GM10266 (cell line): Measurements from ENCODE around the gene MIPEP.
"Not testable (repeated sequence)": the region's sequence is repeated elsewhere in the genome, so short reads cannot be mapped to it uniquely, and the experiment has no call there.

ENCODE experiments used
- DNase-seq: peaks from one replicate; pipeline ENCODE4 v3.0.0; 2012; ENCODE audit errors: extremely low spot score
- TF ChIP-seq, protein P1 (sequence below): IDR thresholded peaks from 2 replicates; pipeline ENCODE4 v1.5.1; 2012; ENCODE audit warnings: mild to moderate bottlenecking, low read depth; ENCODE audit not compliant: control insufficient read depth, insufficient read depth; ENCODE audit errors: missing control alignments

Gene MIPEP

DNA sequence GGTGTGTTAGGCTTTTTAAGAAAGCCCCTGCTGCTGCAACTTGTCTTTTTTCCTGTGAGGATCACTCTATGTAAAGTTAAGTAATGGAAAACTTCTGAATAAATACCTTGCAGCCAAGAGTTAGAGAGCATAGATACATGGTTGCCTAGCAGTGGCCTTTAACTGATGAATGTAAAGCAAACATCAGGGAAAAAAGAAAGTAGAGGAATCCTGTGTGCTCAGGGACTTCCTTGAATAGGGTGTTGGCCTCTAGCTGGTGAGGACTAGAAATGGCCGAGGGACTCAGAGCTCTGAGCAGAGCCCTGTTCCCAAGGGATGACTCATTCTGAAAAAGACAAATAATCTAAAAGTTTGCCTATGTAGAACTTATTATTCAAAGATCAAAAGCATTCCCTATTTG is 135.7 kb downstream of the MIPEP start:
- TF ChIP-seq, protein P1, sequence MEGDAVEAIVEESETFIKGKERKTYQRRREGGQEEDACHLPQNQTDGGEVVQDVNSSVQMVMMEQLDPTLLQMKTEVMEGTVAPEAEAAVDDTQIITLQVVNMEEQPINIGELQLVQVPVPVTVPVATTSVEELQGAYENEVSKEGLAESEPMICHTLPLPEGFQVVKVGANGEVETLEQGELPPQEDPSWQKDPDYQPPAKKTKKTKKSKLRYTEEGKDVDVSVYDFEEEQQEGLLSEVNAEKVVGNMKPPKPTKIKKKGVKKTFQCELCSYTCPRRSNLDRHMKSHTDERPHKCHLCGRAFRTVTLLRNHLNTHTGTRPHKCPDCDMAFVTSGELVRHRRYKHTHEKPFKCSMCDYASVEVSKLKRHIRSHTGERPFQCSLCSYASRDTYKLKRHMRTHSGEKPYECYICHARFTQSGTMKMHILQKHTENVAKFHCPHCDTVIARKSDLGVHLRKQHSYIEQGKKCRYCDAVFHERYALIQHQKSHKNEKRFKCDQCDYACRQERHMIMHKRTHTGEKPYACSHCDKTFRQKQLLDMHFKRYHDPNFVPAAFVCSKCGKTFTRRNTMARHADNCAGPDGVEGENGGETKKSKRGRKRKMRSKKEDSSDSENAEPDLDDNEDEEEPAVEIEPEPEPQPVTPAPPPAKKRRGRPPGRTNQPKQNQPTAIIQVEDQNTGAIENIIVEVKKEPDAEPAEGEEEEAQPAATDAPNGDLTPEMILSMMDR, result no peak
- DNase-seq, result no peak

DNA sequence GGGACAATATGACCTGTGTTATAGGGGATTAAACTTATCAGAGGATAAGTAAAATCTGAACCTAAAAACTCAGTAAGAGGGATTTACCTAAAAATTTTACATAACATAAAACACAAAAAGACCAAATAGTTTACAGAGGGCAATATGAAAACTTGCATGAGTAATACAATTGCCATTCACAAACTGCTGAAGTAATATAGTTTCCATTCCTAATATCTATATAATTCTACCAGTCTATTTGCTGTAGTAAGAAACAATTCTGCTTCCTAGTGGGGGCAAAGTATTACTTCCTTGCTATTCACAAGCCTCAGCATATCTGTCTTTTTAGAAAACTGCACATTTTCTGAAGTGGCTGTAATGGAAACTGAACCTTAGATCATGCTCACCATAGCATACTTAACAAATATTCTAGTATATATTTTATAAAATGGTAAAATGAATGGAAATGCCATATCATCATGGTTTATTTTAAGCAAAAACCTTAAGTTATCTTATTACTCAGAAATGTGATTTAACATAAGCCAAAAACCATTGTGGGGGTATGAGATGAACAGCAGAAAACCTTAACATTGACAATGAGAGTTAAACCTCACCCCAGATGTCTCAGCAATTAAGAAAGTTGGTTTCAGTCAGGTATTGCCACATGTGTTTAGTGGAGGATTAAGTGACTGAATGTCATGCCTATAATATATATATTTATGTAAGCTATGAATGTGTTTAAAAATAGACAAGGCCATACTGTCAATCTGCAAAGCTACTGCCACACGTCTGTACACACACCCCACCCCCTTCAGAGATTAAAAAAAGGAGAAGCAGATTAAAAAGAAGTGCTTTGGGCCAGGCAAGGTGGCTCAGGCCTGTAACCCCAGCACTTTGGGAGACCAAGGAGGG is 136.8 kb downstream of the MIPEP start:
- TF ChIP-seq, protein P1, result no peak
- peak; percentile 27 for DNase-seq

GRCh38 chr13:23751195-23751594 is 138.0 kb downstream of the MIPEP start:
- TF ChIP-seq, protein P1, result no peak
- DNase-seq, result no peak

DNA sequence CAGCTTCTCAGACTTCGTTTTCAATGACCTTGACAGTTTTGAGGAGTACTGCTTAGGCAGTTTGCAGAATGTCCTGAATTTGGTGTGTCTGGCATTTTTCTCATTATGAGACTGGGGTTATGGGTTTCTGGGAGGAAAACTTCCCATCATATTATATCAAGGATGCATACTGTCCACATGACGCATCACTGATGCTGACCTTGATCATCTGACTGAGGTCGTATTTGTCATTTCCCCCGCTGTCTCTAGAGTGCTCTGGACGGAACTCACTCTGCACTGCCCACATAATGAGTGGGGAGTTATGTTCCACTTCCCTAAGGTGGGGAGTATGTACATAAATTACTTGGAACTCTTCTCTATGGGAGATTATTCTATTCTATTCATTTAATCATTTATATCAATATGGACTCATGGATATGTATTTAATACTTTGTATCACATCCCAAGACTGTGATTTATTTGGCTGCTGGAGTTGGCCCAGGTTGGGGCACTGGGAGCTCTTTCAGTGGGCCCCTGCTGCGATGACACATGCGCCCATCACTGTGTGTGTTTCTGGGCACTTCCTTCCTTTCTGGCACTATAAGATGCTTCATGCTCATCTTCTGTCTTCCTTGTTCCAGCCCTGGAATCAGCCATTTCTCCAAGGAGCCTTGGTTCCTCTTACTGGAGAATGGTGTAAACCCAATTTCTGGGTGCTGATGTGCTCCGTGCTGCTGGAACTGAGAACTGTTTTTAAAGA is 138.6 kb downstream of the MIPEP start:
- TF ChIP-seq, protein P1, result no peak
- no peak for DNase-seq

GRCh38 chr13:23749288-23749873 is 139.8 kb downstream of the MIPEP start:
- no peak for DNase-seq
- TF ChIP-seq, protein P1, result no peak

GRCh38 chr13:23748109-23748990 is 140.8 kb downstream of the MIPEP start:
- DNase-seq, result no peak
- TF ChIP-seq, protein P1, result no peak

GRCh38 chr13:23746141-23746540 is 143.1 kb downstream of the MIPEP start:
- DNase-seq, result not testable (repeated sequence)
